GM12878 (cell line): ENCODE data around the gene PLCG1. TPM values are rescaled to one million over a fixed set of nuclear protein-coding genes. Genes with fewer than 3 reads are reported as not detected.

ENCODE experiments used
- ATAC-seq: fragments of 200-7000 bp; cut with Tn5 transposase; 3 replicates; pipeline ENCODE4 v1.9.1; 2020; ENCODE audit warnings: mild to moderate bottlenecking, moderate library complexity
- BruUV-seq: library from RNA; stranded (reverse); fragments of 400-500 nt; replicated peaks from 2 replicates; lab custom pipeline; 2021; lab: Mats Ljungman, UMichigan
- CTCF ChIA-PET: fragments of 300-600 bp; sonication (Branson Sonifier 250); formaldehyde crosslinking; extraction: SDS; loops from one replicate; lab custom pipeline; 2021; ENCODE audit warnings: inconsistent platforms; lab: Yijun Ruan, JAX
- POLR2A ChIA-PET: fragments of 350-600 bp; formaldehyde crosslinking; extraction: SDS; loops from one replicate; lab custom pipeline; 2021; ENCODE audit warnings: inconsistent platforms; lab: Charles Lee
- RAD21 ChIA-PET: fragments of 300-600 bp; sonication (Branson Sonifier 250); formaldehyde crosslinking; loops from one replicate; lab custom pipeline; 2023; ENCODE audit warnings: antibody characterized with exemption; ENCODE audit not compliant: unreplicated experiment; lab: Charles Lee
- SMC1A ChIA-PET: fragments of 300-600 bp; sonication (Branson Sonifier 250); formaldehyde crosslinking; loops from one replicate; lab custom pipeline; 2023; ENCODE audit not compliant: unreplicated experiment, uncharacterized antibody; lab: Charles Lee
- DNase-seq: peaks from one replicate; pipeline ENCODE4 v3.0.0-alpha.2; 2011; ENCODE audit warnings: low read depth, low spot score
- FAIRE-seq: peaks from 3 replicates; lab custom pipeline; 2011; peaks lifted over from hg19 to GRCh38; lab: Jason Lieb, UNC
- H2AFZ ChIP-seq: 2 replicates; pipeline ENCODE4 v1.6.0; 2011; ENCODE audit warnings: low read depth, low read length, control low read depth; ENCODE audit not compliant: control insufficient read depth
- H3K27ac ChIP-seq: 2 replicates; pipeline ENCODE4 v1.5.1; 2011; ENCODE audit warnings: control low read depth; ENCODE audit not compliant: control insufficient read depth, insufficient read depth
- H3K27me3 ChIP-seq, 2 experiments: replicated peaks in 1 of 2; 2 replicates each; pipeline versions ENCODE4 v1.6.0 to v1.6.1; 2011; ENCODE audit warnings: low read length in 1 of 2; ENCODE audit not compliant: control insufficient read depth in 2 of 2, insufficient read depth in 2 of 2
- H3K36me3 ChIP-seq, 2 experiments: 2 replicates each; pipeline ENCODE4 v1.5.1; 2011; ENCODE audit warnings: low read length in 1 of 2; ENCODE audit not compliant: control insufficient read depth in 2 of 2, insufficient read depth in 2 of 2
- H3K4me1 ChIP-seq: 2 replicates; pipeline ENCODE4 v1.6.1; 2011; ENCODE audit warnings: mild to moderate bottlenecking, low read length, moderate library complexity, mixed read lengths; ENCODE audit not compliant: control insufficient read depth, insufficient read depth
- H3K4me2 ChIP-seq: 2 replicates; pipeline ENCODE4 v1.6.0; 2011; ENCODE audit warnings: control low read depth; ENCODE audit not compliant: control insufficient read depth, insufficient read depth
- H3K4me3 ChIP-seq: fragments of 200-600 bp; sonication (generic); 2 replicates; pipeline ENCODE4 v1.5.1; 2016
- H3K79me2 ChIP-seq: 2 replicates; pipeline ENCODE4 v1.6.0; 2011; ENCODE audit warnings: low read length; ENCODE audit not compliant: control insufficient read depth, insufficient read depth
- H3K9ac ChIP-seq: 2 replicates; pipeline ENCODE4 v1.8.0; 2011; ENCODE audit warnings: low read length, control low read depth, mixed read lengths; ENCODE audit not compliant: control insufficient read depth, insufficient read depth
- H3K9me3 ChIP-seq: replicated peaks from 3 replicates; pipeline ENCODE4 v1.5.1; 2011; ENCODE audit warnings: mild to moderate bottlenecking, low read length; ENCODE audit not compliant: control insufficient read depth, insufficient read depth
- H4K20me1 ChIP-seq: 2 replicates; pipeline ENCODE4 v1.6.0; 2011; ENCODE audit not compliant: control insufficient read depth, insufficient read depth
- CHD4 ChIP-seq: fragments of 200-600 bp; sonication (generic); IDR thresholded peaks from 2 replicates; pipeline ENCODE4 v1.6.1; 2016; ENCODE audit warnings: mild to moderate bottlenecking
- EGR1 ChIP-seq, 2 experiments: IDR thresholded peaks; 1 replicate in 1 of 2; 2 replicates in 1 of 2; pipeline ENCODE4 v1.6.1; 2011 to 2012; ENCODE audit warnings: low read depth in 2 of 2, low read length in 2 of 2, borderline replicate concordance in 1 of 2, mild to moderate bottlenecking in 1 of 2, moderate library complexity in 1 of 2
- POU2F2 ChIP-seq: IDR thresholded peaks from 3 replicates; pipeline ENCODE4 v1.6.1; 2011; ENCODE audit warnings: low read depth, mild to moderate bottlenecking, low read length, borderline replicate concordance
- SMAD1 ChIP-seq: fragments of 450-650 bp; IDR thresholded peaks from 2 replicates; pipeline ENCODE4 v1.6.1; 2018; ENCODE audit warnings: mild to moderate bottlenecking, low read depth; ENCODE audit not compliant: partially characterized antibody
- SREBF1 ChIP-seq: IDR thresholded peaks from 2 replicates; pipeline ENCODE4 v1.6.1; 2012; ENCODE audit warnings: mild to moderate bottlenecking, low read length
- ZZZ3 ChIP-seq: IDR thresholded peaks from 2 replicates; pipeline ENCODE4 v1.6.1; 2011; ENCODE audit warnings: low read depth; ENCODE audit not compliant: control insufficient read depth, insufficient read length
- WGBS: methylation state at CpG from one replicate; pipeline ENCODE4 v1.1.6; 2016; ENCODE audit warnings: low lambda C conversion rate; ENCODE audit not compliant: insufficient replicate concordance, insufficient coverage; ENCODE audit errors: missing lambda C conversion rate; 5-methylcytosine and 5-hydroxymethylcytosine counted together
- in situ Hi-C: fragments of 300-500 bp; cut with MboI; formaldehyde crosslinking; loops from 9 replicates; pipeline ENCODE4 v1.14.3; 2018; ENCODE audit warnings: mixed read lengths
- intact Hi-C: fragments of 100-400 bp; cut with micrococcal nuclease; formaldehyde crosslinking; loops from one replicate; pipeline ENCODE4 v1.14.2; 2022; ENCODE audit not compliant: unreplicated experiment
- polyA plus RNA-seq, 11 experiments: library from polyadenylated mRNA; depleted of rRNA in 4 of 11; unstranded in 6 of 11; stranded (reverse) in 5 of 11; fragments of >200 nt; fragmentation: Nextera tagmentation in 4 of 11; fragmentation: Illumina TruSeq in 1 of 11; extraction: Ambion mirVana in 4 of 11; extraction: Trizol in 1 of 11; gene quantifications; 1 replicate in 1 of 11; 2 replicates in 10 of 11; pipeline versions ENCODE4 v1.2.1 to v1.2.3, GENCODE V29; 2011 to 2016; ENCODE audit warnings: inconsistent platforms in 2 of 11, missing spikeins in 2 of 11, low read depth in 1 of 11
- total RNA-seq, 4 experiments: library from RNA; depleted of rRNA in 3 of 4; stranded (reverse); fragments of >200 nt in 3 of 4; fragmentation: Illumina TruSeq in 1 of 4; extraction: Trizol in 1 of 4; gene quantifications; 2 replicates each; pipeline versions ENCODE4 v1.2.1 to v1.2.3, GENCODE V29; 2013 to 2021
- TF ChIP-seq, protein P1 (sequence below): fragments of 450-650 bp; IDR thresholded peaks from 2 replicates; pipeline ENCODE4 v1.6.1; 2016; ENCODE audit warnings: mild to moderate bottlenecking
- TF ChIP-seq, protein P2 (sequence below): fragments of 450-650 bp; formaldehyde crosslinking; IDR thresholded peaks from 2 replicates; pipeline ENCODE4 v1.4.0; 2020; ENCODE audit warnings: mild to moderate bottlenecking, moderate library complexity
- TF ChIP-seq, protein P3 (sequence below): fragments of 150-350 bp; IDR thresholded peaks from 2 replicates; pipeline ENCODE4 v1.6.1; 2016; ENCODE audit warnings: low read depth, low read length

Gene PLCG1
- total and polyA plus RNA-seq, 10 of the 15 experiments (the other 5 are each of a cell fraction or from before 2014, with no cell fraction given): 2.6 to 114 (median 45.3) TPM

DNA sequence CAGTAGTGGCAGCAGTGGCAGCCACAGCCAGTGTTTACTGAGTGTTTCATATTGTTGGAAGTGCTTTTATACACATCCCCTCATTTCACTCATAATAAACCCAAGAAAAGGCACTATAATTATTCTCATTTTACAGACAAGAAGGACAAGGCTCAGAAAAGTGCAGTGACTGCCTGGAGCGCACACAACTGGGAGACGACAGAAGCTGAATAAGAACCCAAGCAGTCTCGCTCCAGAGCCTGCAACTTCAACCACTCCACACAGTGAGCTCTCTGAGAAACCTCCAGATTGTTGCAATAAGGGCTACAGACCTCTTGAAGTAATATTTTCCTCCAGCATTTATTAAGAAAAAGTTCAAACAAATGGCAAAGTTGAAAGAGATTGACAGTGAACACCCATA lies 76.9 kb downstream of the PLCG1 start (continued):
- TF ChIP-seq, protein P1, sequence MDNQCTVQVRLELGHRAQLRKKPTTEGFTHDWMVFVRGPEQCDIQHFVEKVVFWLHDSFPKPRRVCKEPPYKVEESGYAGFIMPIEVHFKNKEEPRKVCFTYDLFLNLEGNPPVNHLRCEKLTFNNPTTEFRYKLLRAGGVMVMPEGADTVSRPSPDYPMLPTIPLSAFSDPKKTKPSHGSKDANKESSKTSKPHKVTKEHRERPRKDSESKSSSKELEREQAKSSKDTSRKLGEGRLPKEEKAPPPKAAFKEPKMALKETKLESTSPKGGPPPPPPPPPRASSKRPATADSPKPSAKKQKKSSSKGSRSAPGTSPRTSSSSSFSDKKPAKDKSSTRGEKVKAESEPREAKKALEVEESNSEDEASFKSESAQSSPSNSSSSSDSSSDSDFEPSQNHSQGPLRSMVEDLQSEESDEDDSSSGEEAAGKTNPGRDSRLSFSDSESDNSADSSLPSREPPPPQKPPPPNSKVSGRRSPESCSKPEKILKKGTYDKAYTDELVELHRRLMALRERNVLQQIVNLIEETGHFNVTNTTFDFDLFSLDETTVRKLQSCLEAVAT: no peak
- TF ChIP-seq ZZZ3 (no peak), POU2F2 (no peak), CHD4 (no peak)
- TF ChIP-seq, protein P2, sequence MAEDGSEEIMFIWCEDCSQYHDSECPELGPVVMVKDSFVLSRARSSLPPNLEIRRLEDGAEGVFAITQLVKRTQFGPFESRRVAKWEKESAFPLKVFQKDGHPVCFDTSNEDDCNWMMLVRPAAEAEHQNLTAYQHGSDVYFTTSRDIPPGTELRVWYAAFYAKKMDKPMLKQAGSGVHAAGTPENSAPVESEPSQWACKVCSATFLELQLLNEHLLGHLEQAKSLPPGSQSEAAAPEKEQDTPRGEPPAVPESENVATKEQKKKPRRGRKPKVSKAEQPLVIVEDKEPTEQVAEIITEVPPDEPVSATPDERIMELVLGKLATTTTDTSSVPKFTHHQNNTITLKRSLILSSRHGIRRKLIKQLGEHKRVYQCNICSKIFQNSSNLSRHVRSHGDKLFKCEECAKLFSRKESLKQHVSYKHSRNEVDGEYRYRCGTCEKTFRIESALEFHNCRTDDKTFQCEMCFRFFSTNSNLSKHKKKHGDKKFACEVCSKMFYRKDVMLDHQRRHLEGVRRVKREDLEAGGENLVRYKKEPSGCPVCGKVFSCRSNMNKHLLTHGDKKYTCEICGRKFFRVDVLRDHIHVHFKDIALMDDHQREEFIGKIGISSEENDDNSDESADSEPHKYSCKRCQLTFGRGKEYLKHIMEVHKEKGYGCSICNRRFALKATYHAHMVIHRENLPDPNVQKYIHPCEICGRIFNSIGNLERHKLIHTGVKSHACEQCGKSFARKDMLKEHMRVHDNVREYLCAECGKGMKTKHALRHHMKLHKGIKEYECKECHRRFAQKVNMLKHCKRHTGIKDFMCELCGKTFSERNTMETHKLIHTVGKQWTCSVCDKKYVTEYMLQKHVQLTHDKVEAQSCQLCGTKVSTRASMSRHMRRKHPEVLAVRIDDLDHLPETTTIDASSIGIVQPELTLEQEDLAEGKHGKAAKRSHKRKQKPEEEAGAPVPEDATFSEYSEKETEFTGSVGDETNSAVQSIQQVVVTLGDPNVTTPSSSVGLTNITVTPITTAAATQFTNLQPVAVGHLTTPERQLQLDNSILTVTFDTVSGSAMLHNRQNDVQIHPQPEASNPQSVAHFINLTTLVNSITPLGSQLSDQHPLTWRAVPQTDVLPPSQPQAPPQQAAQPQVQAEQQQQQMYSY (CRISPR knock-in tag): no peak

DNA sequence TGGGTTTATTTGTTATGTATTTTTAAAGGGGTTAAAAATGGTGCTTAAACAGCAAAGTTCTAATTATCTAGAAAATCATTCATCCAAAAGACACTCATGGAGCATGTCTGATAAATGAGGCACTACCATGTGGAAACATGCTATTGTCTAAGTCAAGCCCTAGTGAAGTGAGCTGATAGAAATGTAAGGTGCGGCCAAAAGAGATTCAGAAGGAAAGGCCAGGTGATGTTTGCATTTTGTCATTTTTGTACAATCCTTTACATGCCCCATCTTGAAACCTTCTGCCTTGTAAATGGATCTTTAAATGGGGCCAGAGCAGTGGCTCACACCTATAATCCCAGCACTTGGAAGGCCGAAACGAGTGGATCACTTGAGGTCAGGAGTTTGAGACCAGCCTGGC lies 77.3 kb downstream of the PLCG1 start:
- in situ Hi-C loops: no loop called here
- POLR2A ChIA-PET: no interaction called here
- CTCF ChIA-PET: interaction anchor here (1.4 to 1.5 kb wide), 2 partner anchors 18 to 79 kb away, joined by 5 to 6 read pairs; no protein-coding TSS in a partner anchor
- RAD21 ChIA-PET: no interaction called here
- Histone ChIP-seq H3K4me1 (no peaks in the 10 kb centered on the region), H4K20me1 (no peaks in the 10 kb centered on the region), H3K9ac (no peak overlapping the region), H3K36me3 (no peaks in the 10 kb centered on the region), H2AFZ (no peak overlapping the region), H3K27me3 (no peaks in the 10 kb centered on the region), H3K4me3 (no peak overlapping the region), H3K9me3 (no peaks in the 10 kb centered on the region), H3K4me2 (no peak overlapping the region), H3K79me2 (no peaks in the 10 kb centered on the region)
- DNase-seq: no peak
- ATAC-seq: no peak
- no TSS peak for BruUV-seq
- intact Hi-C loops: no loop called here
- FAIRE-seq: no peak
- SMC1A ChIA-PET: interaction anchor here (0.8 kb wide), 1 partner anchor 18 kb away, joined by 3 read pairs; no protein-coding TSS in a partner anchor
- TF ChIP-seq EGR1 (IDR thresholded peaks at IDR 0.05; ENCODE audit: borderline replicate concordance in 1 of 2, low read depth in 2 of 2, low read length in 2 of 2) (no peak), SMAD1 (no peak), SREBF1 (no peak)
- TF ChIP-seq, protein P3, sequence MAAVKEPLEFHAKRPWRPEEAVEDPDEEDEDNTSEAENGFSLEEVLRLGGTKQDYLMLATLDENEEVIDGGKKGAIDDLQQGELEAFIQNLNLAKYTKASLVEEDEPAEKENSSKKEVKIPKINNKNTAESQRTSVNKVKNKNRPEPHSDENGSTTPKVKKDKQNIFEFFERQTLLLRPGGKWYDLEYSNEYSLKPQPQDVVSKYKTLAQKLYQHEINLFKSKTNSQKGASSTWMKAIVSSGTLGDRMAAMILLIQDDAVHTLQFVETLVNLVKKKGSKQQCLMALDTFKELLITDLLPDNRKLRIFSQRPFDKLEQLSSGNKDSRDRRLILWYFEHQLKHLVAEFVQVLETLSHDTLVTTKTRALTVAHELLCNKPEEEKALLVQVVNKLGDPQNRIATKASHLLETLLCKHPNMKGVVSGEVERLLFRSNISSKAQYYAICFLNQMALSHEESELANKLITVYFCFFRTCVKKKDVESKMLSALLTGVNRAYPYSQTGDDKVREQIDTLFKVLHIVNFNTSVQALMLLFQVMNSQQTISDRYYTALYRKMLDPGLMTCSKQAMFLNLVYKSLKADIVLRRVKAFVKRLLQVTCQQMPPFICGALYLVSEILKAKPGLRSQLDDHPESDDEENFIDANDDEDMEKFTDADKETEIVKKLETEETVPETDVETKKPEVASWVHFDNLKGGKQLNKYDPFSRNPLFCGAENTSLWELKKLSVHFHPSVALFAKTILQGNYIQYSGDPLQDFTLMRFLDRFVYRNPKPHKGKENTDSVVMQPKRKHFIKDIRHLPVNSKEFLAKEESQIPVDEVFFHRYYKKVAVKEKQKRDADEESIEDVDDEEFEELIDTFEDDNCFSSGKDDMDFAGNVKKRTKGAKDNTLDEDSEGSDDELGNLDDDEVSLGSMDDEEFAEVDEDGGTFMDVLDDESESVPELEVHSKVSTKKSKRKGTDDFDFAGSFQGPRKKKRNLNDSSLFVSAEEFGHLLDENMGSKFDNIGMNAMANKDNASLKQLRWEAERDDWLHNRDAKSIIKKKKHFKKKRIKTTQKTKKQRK: no peak
- TF ChIP-seq, all 136 proteins: peak for 0
- H3K27ac ChIP-seq: no peak overlapping the region
- WGBS: 98% methylated on average over 3 of the region's 3 CpGs
